ENCODE data around the gene MYOF. TPM values are rescaled to one million over a fixed set of nuclear protein-coding genes. Genes with fewer than 3 reads are reported as not detected.

MYOF gene
- total and polyA plus RNA-seq, 4 donors, result 23.4 to 194 (median 82.2) TPM

- Histone ChIP-seq H3K27me3 (ENCODE audit: control insufficient read depth in 3 of 3, insufficient read depth in 3 of 3, low read length in 2 of 3) (no peaks in the 10 kb centered on the region), H3K36me3 (ENCODE audit: control insufficient read depth in 4 of 4, insufficient read depth in 4 of 4, low read length in 4 of 4) (peaks cover 0 to 3% (median 1%) of the 10 kb centered on the region in 4 donors), H3K9me3 (ENCODE audit: control insufficient read depth in 4 of 4, insufficient read depth in 3 of 4, low read length in 3 of 4) (no peaks in the 10 kb centered on the region), H3K4me3 (no peak overlapping the region), H3K9ac (ENCODE audit: insufficient read depth in 1 of 2, low read length in 2 of 2) (peak overlapping the region in 1 of 2 donors; percentile 1), H3K27ac (ENCODE audit: low read depth in 1 of 2, low read length in 1 of 2) (peak overlapping the region in 1 of 2 donors; percentile 92), H3K4me1 (ENCODE audit: control insufficient read depth in 5 of 5, insufficient read depth in 5 of 5, low read length in 5 of 5) (peaks cover 14 to 39% (median 25%) of the 10 kb centered on the region in 5 donors)
- 18 to 23% methylated on average over 9 of the region's 9 CpGs for WGBS, 2 donors
- TF ChIP-seq, protein P1, sequence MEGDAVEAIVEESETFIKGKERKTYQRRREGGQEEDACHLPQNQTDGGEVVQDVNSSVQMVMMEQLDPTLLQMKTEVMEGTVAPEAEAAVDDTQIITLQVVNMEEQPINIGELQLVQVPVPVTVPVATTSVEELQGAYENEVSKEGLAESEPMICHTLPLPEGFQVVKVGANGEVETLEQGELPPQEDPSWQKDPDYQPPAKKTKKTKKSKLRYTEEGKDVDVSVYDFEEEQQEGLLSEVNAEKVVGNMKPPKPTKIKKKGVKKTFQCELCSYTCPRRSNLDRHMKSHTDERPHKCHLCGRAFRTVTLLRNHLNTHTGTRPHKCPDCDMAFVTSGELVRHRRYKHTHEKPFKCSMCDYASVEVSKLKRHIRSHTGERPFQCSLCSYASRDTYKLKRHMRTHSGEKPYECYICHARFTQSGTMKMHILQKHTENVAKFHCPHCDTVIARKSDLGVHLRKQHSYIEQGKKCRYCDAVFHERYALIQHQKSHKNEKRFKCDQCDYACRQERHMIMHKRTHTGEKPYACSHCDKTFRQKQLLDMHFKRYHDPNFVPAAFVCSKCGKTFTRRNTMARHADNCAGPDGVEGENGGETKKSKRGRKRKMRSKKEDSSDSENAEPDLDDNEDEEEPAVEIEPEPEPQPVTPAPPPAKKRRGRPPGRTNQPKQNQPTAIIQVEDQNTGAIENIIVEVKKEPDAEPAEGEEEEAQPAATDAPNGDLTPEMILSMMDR (IDR thresholded peaks at IDR 0.05; ENCODE audit: control extremely low read depth, extremely low read depth), result no peak
- DNase-seq (peak in 1 of 3 donors; percentile 46), ATAC-seq (ENCODE audit: insufficient read depth, low FRiP score) (peak; percentile 32)
Measured at GRCh38 chr10:93462881-93463280, 19.3 kb downstream of the MYOF start.

DNA sequence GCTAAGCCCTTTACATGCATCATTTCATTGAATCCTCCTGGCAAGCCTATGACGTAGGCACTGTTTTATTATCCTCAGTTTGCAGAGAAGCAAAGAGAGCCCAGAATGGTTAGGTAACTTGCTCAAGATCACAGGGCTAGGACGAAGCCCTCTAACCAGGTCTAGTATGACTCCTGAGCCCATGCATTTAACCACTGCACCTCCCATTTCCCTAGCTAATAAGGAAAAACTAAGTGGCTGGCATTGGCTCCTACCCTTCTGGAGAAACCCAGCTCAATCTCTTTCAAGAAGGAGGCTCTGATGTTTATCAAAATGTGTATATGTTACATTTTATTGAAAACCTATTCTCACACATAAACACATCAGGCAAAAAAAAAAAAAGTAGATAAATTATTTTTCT is 19.8 kb downstream of the MYOF start:
- TF ChIP-seq, protein P1 (IDR thresholded peaks at IDR 0.05; ENCODE audit: control extremely low read depth, extremely low read depth), result no peak
- ATAC-seq (ENCODE audit: insufficient read depth, low FRiP score), result no peak
- Histone ChIP-seq H3K9me3 (ENCODE audit: control insufficient read depth in 4 of 4, insufficient read depth in 3 of 4, low read length in 3 of 4) (no peaks in the 10 kb centered on the region), H3K4me1 (ENCODE audit: control insufficient read depth in 5 of 5, insufficient read depth in 5 of 5, low read length in 5 of 5) (peaks cover 14 to 39% (median 25%) of the 10 kb centered on the region in 5 donors), H3K27me3 (ENCODE audit: control insufficient read depth in 3 of 3, insufficient read depth in 3 of 3, low read length in 2 of 3) (no peaks in the 10 kb centered on the region), H3K27ac (ENCODE audit: low read depth in 1 of 2, low read length in 1 of 2) (peak overlapping the region in 1 of 2 donors; percentile 80), H3K4me3 (no peak overlapping the region), H3K36me3 (ENCODE audit: control insufficient read depth in 4 of 4, insufficient read depth in 4 of 4, low read length in 4 of 4) (peaks cover 0 to 3% (median 1%) of the 10 kb centered on the region in 4 donors), H3K9ac (ENCODE audit: insufficient read depth in 1 of 2, low read length in 2 of 2) (peak overlapping the region in 1 of 2 donors; percentile 13)
- 42 to 78% methylated on average over 2 of the region's 2 CpGs for WGBS, 2 donors
- DNase-seq, result no peak

GRCh38 chr10:93461807-93462178 is 20.3 kb downstream of the MYOF start:
- 93 to 97% methylated on average over 1 of the region's 1 CpG for WGBS, 2 donors
- Histone ChIP-seq H3K4me1 (ENCODE audit: control insufficient read depth in 5 of 5, insufficient read depth in 5 of 5, low read length in 5 of 5) (peaks cover 13 to 39% (median 24%) of the 10 kb centered on the region in 5 donors), H3K36me3 (ENCODE audit: control insufficient read depth in 4 of 4, insufficient read depth in 4 of 4, low read length in 4 of 4) (peaks cover 0 to 3% (median 1%) of the 10 kb centered on the region in 4 donors), H3K4me3 (no peak overlapping the region), H3K27ac (ENCODE audit: low read depth in 1 of 2, low read length in 1 of 2) (peak overlapping the region; percentile 18 to 79), H3K27me3 (ENCODE audit: control insufficient read depth in 3 of 3, insufficient read depth in 3 of 3, low read length in 2 of 3) (no peaks in the 10 kb centered on the region), H3K9me3 (ENCODE audit: control insufficient read depth in 4 of 4, insufficient read depth in 3 of 4, low read length in 3 of 4) (no peaks in the 10 kb centered on the region), H3K9ac (ENCODE audit: insufficient read depth in 1 of 2, low read length in 2 of 2) (no peak overlapping the region)
- TF ChIP-seq, protein P1 (IDR thresholded peaks at IDR 0.05; ENCODE audit: control extremely low read depth, extremely low read depth), result no peak
- ATAC-seq (ENCODE audit: insufficient read depth, low FRiP score) (no peak), DNase-seq (no peak)
